GM19372 (cell line): ENCODE results near the gene NKX1-1.
"Not testable (repeated sequence)": the region's sequence is repeated elsewhere in the genome, so short reads cannot be mapped to it uniquely, and the experiment has no call there.

Experiments
- ATAC-seq: cut with Tn5 transposase; IDR thresholded peaks from one replicate; pipeline ENCODE4 v1.9.1; 2021; ENCODE audit warnings: mild to moderate bottlenecking, low read depth, moderate library complexity; ENCODE audit not compliant: unreplicated experiment

NKX1-1 gene

DNA sequence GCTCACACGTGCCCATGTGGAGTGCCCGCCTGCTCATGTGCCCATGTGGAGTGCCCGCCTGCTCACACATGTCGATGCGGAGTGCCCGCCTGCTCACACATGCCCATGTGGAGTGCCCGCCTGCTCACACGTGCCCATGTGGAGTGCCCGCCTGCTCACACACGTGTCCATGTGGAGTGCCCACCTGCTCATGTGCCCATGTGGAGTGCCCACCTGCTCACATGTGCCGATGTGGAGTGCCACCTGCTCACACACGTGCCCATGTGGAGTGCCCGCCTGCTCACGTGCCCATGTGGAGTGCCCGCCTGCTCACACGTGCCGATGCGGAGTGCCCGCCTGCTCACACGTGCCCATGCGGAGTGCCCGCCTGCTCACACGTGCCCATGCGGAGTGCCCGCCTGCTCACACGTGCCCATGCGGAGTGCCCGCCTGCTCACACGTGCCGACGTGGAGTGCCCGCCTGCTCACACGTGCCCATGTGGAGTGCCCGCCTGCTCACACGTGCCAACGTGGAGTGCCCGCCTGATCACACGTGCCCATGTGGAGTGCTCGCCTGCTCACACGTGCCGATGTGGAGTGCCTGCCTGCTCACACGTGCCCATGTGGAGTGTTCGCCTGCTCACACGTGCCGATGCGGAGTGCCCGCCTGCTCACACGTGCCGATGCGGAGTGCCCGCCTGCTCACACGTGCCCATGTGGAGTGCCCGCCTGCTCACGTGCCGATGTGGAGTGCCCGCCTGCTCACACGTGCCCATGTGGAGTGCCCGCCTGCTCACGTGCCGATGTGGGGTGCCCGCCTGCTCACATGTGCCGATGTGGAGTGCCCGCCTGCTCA, 11.5 kb downstream of the NKX1-1 start:
- not testable (repeated sequence) for ATAC-seq

DNA sequence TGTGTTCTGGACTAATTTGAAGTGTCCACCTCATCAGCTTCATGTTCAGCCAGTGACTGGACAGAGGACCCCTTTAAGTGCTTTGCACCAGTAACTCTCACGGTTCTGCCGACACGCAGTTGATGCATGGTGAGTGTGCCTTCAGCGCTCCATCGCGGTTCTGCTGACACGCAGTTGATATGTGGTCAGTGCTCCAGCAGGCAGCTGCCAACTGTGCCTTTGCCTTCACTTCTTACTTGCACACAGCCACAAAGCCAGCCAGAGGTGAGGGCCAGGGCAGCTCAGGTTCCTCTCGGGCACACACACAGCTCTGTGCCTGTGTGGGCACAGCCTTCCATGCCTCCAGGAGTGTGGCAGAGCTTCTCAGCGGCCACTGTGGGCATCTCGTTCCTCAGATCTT, 12.4 kb downstream of the NKX1-1 start:
- ATAC-seq = no peak

DNA sequence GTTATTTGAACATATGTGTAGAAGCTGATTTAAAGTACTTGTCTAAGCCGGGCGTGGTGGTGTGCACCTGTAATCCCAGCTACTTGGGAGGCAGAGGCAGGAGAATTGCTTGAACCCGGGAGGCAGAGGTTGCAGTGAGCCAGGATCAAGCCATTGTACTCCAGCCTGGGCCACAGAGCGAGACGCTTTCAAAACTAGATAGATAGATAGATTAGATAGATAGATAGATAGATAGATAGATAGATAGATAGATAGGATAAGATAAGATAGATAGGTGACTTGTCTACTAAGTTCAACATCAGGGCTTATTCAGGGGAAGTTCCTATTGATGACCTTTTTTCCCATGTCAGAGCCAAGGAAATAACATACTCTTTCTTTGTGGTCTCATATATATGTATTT, 12.9 kb downstream of the NKX1-1 start:
- not testable (repeated sequence) for ATAC-seq

GRCh38 chr4:1385373-1386340, 20.6 kb downstream of the NKX1-1 start:
- ATAC-seq = no peak

GRCh38 chr4:1384675-1385372, 21.4 kb downstream of the NKX1-1 start:
- ATAC-seq = no peak

DNA sequence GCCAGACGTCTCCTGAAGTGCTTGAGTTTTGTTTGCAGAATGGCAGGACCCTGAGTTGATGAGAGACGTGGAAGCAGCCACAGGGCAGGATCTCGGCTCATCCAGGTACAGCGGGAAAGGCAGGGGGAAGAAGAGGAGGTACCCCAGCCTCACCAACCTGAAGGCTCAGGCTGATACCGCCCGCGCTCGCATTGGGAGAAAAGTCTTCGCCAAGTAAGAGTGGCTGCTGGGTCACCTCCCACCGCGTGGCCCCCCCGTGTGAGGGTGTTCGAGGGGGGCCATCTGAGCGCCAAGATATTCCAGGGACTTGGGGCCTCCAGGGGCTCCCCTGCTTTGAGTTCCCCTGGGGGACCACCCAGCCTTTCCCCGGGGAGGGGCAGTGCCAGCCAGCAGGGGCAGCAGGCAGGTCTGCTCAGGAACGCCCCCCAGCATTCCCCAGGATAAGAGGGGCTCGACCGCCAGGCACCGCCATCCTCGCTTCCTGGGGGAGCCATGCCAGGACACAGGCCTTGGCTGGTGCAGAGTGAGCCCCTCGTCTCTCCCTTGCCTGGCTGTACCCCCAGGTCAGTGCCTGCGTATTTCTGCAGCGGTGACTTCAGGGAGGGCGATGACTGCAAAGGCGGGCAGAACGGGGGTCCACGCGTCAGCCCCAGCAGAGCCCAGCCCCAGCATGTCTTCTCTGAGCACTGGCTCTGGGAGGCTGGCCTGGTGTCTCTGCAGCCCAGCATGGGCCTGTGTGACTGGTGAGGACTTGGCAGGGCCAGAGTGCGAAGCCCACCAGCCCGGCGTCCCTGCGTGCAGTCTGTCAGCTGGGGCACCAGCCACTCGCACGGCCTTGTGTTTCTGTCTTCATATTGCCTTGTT, 22.3 kb downstream of the NKX1-1 start:
- ATAC-seq = no peak

DNA sequence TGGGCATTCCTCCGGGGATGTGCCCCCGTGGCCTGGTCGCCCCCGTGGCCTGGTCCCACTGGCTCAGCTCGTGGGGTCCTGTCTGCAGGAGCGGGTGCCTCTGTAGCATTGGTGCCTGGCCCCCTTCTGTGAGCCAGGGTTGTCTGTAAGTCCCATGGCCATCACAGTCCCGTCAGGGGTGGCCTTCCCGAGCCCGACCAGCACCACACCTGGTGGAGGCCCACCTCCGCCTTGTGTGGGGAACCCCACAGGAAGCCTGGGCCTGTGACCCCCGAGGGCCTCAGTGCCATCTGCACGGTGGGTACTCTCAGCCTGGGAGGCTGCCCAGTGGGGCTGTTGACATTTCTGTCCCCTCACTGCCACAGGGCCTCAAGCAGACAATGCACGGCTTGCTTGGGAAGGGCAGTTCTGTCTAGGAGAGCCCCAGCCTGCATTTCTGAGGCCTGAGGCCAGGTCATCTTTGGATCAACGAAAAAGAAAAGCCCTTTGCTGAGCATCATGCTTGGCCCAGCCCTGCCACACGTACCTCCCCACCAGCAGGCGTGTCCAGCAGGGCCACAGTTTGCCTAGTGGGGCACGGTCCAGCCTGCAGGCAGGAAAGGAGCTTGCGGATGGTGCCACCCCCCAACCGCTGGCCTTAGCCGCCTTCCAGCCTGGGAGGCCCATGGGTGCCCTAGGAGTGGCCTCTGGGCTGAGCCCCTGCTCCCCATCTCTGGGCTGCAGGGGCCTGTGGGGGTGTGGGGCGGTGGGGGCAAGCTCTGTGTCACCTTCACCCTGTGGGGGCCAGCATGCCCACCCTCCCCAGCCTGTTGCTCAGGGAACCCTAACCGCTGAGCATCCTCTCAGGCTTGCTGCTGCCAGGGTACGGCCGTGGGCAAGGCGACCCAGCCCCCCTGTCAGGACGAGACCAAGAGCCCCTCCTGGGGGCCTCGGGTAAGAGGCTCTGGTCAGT, 23.2 kb downstream of the NKX1-1 start:
- no peak for ATAC-seq

DNA sequence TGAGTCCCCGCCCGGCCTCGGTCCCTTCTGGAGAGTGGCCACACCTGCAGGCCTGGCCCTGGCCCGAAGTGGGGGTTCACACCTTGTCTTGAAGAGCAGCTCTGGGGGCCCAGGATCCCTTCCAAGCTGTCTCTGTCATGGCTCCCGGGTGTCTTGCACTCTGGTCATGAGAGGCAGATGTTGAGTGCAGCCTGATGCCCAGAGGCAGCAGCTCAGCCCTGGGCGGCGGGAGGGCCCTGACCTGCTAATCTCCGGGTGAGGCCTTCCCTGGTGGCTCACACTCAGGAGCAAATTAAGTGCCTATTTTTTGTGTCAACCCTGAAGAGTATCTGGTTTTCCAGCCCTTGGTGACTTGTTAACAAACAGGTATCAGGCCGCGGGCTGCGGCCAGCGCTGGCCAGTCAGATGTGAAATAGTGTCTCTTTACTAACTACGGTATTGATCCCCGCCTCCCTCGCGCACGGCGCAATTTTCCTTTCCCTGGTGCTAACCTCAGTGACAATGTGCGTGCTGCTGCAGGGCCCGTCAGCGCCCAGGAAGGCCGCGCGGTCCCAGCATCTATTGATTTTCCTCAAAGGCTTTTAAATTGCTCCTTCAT, 24.2 kb downstream of the NKX1-1 start:
- ATAC-seq = no peak

- ATAC-seq = no peak
Measured at GRCh38 chr4:1381181-1381621, 25.0 kb downstream of the NKX1-1 start.

DNA sequence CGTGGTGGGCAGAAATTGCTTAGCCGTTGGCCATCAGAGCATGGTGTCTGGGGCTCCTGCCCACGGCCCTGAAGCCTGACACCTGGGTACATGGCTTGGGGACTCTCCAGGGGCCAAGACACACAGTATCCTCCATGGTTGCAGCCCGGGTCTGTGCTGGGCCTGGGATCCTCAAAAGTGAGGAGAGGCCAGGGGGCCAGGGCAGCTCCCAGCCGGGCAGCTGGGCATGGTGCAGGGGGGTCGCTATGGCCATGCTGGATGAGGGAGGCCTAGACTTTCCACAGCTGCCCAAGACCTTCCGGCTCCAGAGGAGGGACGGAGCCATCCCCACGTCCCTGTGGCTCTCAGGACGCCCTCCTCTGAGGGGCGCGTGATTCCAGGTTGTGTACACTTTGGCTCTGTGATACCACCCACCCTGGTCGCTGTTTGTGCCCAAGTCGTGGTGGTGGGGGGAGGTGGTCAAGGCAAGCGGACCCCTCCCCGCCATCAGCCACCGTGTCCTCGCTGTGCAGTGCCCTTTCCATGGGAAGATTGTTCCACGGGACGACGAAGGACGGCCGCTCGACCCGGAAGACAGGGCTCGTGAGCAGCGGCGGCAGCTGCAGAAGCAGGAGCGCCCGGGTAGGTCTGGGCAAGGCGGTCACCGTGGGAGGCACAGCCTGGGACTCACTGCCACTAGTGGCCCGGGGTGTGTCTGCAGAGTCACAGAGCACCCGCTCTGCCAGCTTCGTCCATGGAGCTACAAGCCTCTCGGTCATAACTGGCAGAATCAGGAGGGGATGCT, 25.7 kb downstream of the NKX1-1 start:
- no peak for ATAC-seq

DNA sequence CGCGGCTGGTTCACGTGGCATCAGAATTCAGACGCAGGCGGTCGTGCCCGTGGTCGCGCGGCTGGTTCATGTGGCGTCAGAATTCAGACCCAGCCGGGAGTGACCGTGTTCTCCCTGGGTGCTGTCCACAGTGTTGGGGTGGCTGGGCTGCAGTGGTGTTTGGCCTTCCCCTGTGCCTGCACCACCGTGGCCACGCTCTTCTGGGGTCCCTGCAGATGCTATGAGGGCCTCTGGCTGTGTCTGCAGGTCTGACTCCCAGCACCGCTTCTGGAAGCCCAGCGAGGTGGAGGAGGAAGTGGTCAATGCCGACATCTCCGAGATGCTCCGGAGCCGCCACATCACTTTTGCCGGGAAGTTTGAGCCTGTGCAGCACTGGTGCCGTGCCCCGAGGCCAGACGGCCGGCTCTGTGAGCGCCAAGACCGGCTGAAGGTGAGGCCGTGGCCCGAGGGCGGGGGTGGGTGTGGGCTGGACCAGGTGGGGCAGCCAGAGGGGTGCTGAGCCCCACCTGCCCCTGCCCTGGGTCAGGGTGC, 26.4 kb downstream of the NKX1-1 start:
- no peak for ATAC-seq

DNA sequence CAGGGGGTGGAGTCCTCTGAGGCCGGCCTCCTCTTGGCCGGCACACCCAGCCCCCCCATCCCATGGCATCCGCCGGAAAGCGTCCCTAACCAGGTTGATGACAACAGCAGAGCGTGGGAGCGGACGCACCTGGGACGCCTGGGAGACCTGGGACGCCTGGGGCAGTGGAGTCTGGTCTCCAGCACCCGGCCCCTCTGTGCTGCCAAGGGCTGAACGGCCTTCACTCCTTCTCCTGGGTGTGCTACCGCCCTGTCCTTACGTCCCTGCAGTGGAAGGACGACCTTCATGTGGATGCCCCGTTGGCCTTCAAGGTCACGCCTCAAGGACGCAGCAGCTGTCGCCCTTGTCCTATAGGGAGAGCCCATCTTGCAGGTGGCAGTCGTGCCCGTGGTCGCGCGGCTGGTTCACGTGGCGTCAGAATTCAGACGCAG, 26.9 kb downstream of the NKX1-1 start:
- no peak for ATAC-seq

DNA sequence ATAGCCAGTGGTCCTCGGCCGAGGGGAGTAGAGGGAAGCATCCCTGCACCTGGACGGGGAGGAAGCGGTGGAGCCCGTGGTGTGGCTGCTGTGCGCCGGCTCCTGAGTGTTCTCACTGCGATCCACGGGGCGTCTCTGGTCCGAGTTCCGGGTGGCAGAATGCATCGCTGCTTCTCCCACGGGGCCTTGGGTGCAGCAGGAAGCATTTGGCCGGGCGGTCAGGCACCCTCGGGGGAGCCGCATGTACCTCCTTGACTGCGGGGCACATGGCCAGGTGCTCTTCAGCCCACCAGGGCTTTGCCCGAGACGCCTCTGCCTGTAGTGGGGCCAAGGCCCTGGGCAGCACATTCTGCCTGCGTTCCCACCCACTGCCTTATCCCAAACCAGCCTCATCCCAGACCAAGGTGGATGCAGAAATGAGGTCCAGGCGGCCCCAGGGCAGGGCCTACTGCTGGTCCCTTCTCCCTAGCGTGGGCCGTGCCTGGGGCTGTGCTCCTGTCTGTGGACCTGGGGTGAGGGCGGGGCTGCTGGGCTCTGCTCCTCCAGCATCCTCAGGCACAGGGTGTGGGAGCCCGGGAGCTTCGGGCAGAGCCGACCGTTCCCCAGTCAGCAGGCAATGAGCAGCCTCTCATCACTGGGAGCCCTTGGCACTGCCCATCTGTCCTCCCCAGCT, 27.5 kb downstream of the NKX1-1 start:
- ATAC-seq = no peak

- no peak for ATAC-seq
Measured at GRCh38 chr4:1377606-1378261, 28.5 kb downstream of the NKX1-1 start.

DNA sequence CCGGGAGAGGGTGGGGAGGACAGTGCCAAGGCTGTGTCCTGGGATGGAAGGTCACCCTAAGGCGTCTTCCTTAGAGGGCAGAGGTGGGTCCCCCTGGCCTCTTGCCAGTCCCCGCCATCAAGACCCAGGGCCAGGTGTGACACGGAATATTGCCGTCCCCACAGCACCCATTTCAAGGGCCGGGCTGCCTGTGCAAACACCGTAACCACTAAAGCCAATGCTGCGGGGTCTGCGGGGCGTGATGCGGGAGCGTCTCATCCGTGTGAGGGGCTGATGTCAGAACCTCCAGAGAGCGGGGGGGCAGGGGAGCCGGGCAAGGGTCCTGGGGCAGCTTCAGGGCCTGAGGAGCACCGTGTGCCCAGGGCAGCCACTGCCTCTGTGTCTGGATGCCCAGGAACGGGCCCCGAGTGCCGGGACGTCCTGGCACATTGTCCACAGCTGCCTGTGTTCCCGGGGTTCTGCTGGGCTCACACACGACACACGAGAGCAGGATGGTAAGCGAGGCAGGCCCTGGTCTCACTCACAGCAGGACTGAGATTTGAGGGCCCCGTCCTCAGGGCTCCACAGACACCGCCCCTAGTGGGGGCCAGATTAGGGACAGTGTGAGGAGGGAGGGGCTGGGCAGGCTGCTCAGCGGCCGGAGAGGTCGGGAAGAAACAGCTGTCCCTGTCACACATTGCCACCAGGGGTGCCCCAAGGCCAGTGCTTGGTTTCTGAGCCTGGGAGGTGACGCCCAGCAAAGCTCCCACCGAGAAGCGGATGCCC, 29.2 kb downstream of the NKX1-1 start:
- ATAC-seq = no peak
